Measurements from ENCODE around the gene SOX6.

GRCh38 chr11:16357775-16358174 is 1.4 kb upstream of the SOX6 start:
- TF ChIP-seq, protein P1, sequence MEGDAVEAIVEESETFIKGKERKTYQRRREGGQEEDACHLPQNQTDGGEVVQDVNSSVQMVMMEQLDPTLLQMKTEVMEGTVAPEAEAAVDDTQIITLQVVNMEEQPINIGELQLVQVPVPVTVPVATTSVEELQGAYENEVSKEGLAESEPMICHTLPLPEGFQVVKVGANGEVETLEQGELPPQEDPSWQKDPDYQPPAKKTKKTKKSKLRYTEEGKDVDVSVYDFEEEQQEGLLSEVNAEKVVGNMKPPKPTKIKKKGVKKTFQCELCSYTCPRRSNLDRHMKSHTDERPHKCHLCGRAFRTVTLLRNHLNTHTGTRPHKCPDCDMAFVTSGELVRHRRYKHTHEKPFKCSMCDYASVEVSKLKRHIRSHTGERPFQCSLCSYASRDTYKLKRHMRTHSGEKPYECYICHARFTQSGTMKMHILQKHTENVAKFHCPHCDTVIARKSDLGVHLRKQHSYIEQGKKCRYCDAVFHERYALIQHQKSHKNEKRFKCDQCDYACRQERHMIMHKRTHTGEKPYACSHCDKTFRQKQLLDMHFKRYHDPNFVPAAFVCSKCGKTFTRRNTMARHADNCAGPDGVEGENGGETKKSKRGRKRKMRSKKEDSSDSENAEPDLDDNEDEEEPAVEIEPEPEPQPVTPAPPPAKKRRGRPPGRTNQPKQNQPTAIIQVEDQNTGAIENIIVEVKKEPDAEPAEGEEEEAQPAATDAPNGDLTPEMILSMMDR (IDR thresholded peaks at IDR 0.05), result no peak
- TF ChIP-seq POLR2A (IDR thresholded peaks at IDR 0.05; ENCODE audit: low read depth), result no peak
- TF ChIP-seq EP300 (IDR thresholded peaks at IDR 0.05), result no peak
- no peak for TF ChIP-seq POLR2AphosphoS5 (IDR thresholded peaks at IDR 0.05)

Data from esophagus muscularis mucosa (tissue), 4 donors.